ENCODE measurements around the gene NOS1AP. TPM values are rescaled to one million over a fixed set of nuclear protein-coding genes. Genes with fewer than 3 reads are reported as not detected.

NOS1AP gene
- total RNA-seq, 2 donors from 2014 or later: 3.1 to 4.0 TPM

DNA sequence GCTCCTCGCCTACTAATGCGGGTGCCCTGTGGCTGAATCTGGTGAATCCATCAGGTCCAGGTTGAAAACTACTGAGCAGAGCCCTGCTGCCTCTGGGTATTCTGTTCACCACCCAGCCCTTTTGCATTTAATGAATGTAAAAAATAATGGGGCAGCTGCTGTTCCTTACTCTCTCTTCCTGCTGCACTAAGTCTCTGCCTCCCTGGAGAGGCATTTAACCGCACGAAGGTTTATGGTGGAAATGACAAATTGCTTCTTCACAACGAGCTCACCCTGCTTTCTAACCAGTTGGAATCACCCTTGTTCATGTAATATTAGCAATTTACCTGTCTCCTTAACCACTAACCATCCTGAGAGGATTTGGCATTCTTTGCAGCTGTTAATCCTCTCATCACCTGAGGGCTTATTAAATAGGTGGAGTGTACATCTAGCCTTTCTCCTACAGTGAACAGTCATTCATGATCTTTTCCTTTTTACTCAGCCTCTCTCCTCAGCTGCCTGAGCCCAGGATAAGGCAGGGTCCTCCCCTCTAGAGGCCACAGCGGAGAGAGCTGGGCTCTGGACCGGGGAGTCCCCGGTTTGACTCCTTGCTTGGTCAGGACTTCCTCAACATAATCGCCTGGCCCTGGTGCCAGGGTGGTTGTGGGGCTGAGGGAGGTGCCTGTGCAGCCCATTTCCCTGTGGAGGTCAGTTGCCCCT, 97.6 kb downstream of the NOS1AP start:
- H3K36me3 ChIP-seq (replicated peaks in 1 of 2; ENCODE audit: insufficient read depth in 1 of 2, low read depth in 2 of 2): no peaks in the 10 kb centered on the region
- H3K27me3 ChIP-seq: no peaks in the 10 kb centered on the region
- DNase-seq (no peak), ATAC-seq (no peak)
- H3K27ac ChIP-seq: no peak overlapping the region
- H3K4me1 ChIP-seq: peaks cover 23% of the 10 kb centered on the region
- no peak overlapping the region for H3K4me3 ChIP-seq
- TF ChIP-seq, protein P1, sequence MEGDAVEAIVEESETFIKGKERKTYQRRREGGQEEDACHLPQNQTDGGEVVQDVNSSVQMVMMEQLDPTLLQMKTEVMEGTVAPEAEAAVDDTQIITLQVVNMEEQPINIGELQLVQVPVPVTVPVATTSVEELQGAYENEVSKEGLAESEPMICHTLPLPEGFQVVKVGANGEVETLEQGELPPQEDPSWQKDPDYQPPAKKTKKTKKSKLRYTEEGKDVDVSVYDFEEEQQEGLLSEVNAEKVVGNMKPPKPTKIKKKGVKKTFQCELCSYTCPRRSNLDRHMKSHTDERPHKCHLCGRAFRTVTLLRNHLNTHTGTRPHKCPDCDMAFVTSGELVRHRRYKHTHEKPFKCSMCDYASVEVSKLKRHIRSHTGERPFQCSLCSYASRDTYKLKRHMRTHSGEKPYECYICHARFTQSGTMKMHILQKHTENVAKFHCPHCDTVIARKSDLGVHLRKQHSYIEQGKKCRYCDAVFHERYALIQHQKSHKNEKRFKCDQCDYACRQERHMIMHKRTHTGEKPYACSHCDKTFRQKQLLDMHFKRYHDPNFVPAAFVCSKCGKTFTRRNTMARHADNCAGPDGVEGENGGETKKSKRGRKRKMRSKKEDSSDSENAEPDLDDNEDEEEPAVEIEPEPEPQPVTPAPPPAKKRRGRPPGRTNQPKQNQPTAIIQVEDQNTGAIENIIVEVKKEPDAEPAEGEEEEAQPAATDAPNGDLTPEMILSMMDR (IDR thresholded peaks at IDR 0.05): no peak
- no peak for TF ChIP-seq POLR2A (IDR thresholded peaks at IDR 0.05)
- WGBS, 2 donors: 86 to 89% methylated on average over 9 of the region's 9 CpGs
- H3K9me3 ChIP-seq: no peaks in the 10 kb centered on the region
- intact Hi-C loops (cut with DNase I): no loop called here

DNA sequence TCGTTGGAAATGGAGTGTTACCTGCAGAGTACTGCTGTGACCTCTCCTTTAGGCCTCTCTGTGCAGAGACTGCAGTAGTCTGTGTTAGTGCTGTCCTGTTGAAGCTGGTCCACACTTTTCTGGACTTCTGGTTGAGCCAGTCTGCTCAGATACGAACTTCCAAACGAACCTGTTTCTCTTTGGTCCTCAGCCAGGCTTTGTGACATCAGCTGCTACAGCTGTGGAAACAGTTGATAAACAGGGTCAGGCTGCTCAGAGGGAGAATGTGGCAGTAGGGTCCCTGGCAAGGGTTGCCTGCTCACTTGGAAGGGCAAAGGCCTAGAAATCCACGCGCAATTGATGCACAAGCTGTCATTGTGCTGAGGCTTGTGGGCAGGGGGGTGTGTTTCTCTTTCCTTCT, 98.8 kb downstream of the NOS1AP start:
- WGBS, 2 donors: 22 to 30% methylated on average over 5 of the region's 5 CpGs
- no peaks in the 10 kb centered on the region for H3K9me3 ChIP-seq
- H3K36me3 ChIP-seq (replicated peaks in 1 of 2; ENCODE audit: insufficient read depth in 1 of 2, low read depth in 2 of 2): no peaks in the 10 kb centered on the region
- ATAC-seq: peak; percentile 88
- peaks cover 23% of the 10 kb centered on the region for H3K4me1 ChIP-seq
- TF ChIP-seq, protein P1 (IDR thresholded peaks at IDR 0.05): no peak
- TF ChIP-seq POLR2A (IDR thresholded peaks at IDR 0.05): no peak
- DNase-seq: peak; percentile 73 to 89 (median 82)
- intact Hi-C loops (cut with DNase I): no loop called here
- no peaks in the 10 kb centered on the region for H3K27me3 ChIP-seq
- H3K27ac ChIP-seq: peak overlapping the region in 3 of 4 donors; percentile 9 to 38 (median 31)
- H3K4me3 ChIP-seq: no peak overlapping the region

DNA sequence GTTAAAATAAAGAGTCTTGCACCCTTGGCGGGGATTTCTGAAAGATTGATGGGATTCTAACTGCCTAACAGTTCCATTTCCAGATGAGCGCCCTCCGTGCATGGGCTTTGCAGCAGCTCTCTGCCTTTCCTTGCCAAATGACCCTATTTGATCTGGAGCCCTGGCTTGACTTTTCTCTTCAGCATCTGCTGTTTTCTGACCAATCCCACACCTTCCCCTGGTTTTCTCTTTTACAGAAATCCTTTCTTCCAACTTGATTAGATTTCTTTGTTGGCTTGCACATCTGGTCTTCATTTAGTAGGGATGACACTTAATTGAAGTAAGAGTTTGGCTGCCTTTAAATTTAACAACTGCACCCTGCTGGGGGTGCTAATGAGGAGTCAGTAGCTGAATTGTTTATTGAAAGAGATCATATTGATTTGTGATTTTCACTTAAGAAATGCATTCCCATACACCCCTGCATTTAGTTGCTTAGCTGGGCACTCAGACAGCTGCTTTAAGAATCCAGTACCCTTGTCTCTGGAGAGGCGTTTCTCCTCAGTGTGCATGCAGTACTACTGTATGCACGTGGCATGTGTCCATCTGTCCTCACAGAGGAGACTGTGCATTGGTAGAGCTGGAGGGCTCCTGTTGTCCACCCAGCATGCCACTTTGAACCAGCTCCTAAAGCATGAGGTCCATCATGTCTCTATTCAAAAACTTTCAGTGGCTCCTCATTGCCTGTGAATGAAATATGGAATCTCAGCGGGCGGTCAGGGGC, 99.7 kb downstream of the NOS1AP start:
- WGBS, 2 donors: 89 to 91% methylated on average over 7 of the region's 7 CpGs
- Histone ChIP-seq H3K27me3 (no peaks in the 10 kb centered on the region), H3K4me3 (no peak overlapping the region), H3K4me1 (peaks cover 23% of the 10 kb centered on the region), H3K27ac (peak overlapping the region in 1 of 4 donors; percentile 7), H3K9me3 (no peaks in the 10 kb centered on the region), H3K36me3 (replicated peaks in 1 of 2; ENCODE audit: insufficient read depth in 1 of 2, low read depth in 2 of 2) (no peaks in the 10 kb centered on the region)
- ATAC-seq (no peak), DNase-seq (no peak)
- no peak for TF ChIP-seq POLR2A (IDR thresholded peaks at IDR 0.05)
- TF ChIP-seq, protein P1 (IDR thresholded peaks at IDR 0.05): no peak
- intact Hi-C loops (cut with DNase I): no loop called here

DNA sequence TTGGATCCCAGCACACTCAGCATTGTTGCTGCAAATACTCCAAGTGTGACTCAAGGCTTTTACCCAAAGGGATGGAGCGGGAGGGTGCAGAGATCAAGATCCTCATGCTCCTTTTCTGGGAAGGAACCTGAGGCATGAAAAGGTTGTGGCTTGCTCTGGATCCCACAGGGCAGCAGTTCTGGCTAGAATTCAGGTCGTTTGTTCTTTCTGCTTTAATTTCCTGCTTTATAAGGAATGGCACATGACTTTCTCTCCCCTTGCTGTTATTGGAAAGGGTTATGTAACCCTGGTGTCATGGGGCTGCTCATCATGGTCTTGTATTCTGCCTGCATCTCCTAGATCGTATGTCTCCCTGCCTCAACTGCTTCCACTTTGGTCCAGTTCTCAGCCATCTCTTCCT, 101.6 kb downstream of the NOS1AP start:
- 65 to 67% methylated on average over 3 of the region's 3 CpGs for WGBS, 2 donors
- DNase-seq (no peak), ATAC-seq (no peak)
- H3K9me3 ChIP-seq: no peaks in the 10 kb centered on the region
- no peaks in the 10 kb centered on the region for H3K36me3 ChIP-seq (replicated peaks in 1 of 2; ENCODE audit: insufficient read depth in 1 of 2, low read depth in 2 of 2)
- H3K4me3 ChIP-seq: no peak overlapping the region
- intact Hi-C loops (cut with DNase I): no loop called here
- TF ChIP-seq, protein P1 (IDR thresholded peaks at IDR 0.05): no peak
- TF ChIP-seq POLR2A (IDR thresholded peaks at IDR 0.05): no peak
- H3K4me1 ChIP-seq: peaks cover 23% of the 10 kb centered on the region
- H3K27me3 ChIP-seq: no peaks in the 10 kb centered on the region
- H3K27ac ChIP-seq: no peak overlapping the region

All from body of pancreas (tissue), 4 donors.